PC-9 (cell line): ENCODE measurements around the gene SLK. TPM values are rescaled to one million over a fixed set of nuclear protein-coding genes. Genes with fewer than 3 reads are reported as not detected.

Experiments
- BruUV-seq: library from RNA; stranded (reverse); fragments of 400-500 nt; replicated peaks from 2 replicates; lab custom pipeline; 2021; lab: Mats Ljungman, UMichigan
- CTCF ChIA-PET: fragments of 300-600 bp; sonication (Branson Sonifier 250); formaldehyde crosslinking; loops from one replicate; lab custom pipeline; 2022; ENCODE audit warnings: antibody characterized with exemption; lab: Charles Lee
- POLR2A ChIA-PET: fragments of 300-600 bp; sonication (Branson Sonifier 250); formaldehyde crosslinking; loops from one replicate; lab custom pipeline; 2022; ENCODE audit warnings: antibody characterized with exemption; ENCODE audit not compliant: unreplicated experiment; lab: Charles Lee
- DNase-seq, 2 experiments: peaks; one replicate each; pipeline versions ENCODE4 v3.0.0 to v3.0.0-alpha.2; 2015 to 2022; ENCODE audit warnings: mixed read lengths in 1 of 2
- H2AFZ ChIP-seq: fragments of 200-600 bp; sonication (generic); 2 replicates; pipeline ENCODE4 v1.8.1; 2017; ENCODE audit warnings: antibody characterized with exemption
- H3F3A ChIP-seq: fragments of 200-600 bp; sonication (generic); 2 replicates; pipeline ENCODE4 v1.8.1; 2017; ENCODE audit warnings: antibody characterized with exemption, mild to moderate bottlenecking, low read depth; ENCODE audit not compliant: insufficient read depth
- H3K27ac ChIP-seq: fragments of 200-600 bp; sonication (generic); 2 replicates; pipeline ENCODE4 v1.6.1; 2016; ENCODE audit warnings: mixed run types
- H3K27me3 ChIP-seq: fragments of 200-600 bp; sonication (generic); 2 replicates; pipeline ENCODE4 v1.6.1; 2016; ENCODE audit warnings: low read depth, mixed run types; ENCODE audit not compliant: insufficient read depth
- H3K36me3 ChIP-seq: fragments of 200-600 bp; sonication (generic); 2 replicates; pipeline ENCODE4 v1.6.1; 2016; ENCODE audit warnings: low read depth, mixed run types
- H3K4me1 ChIP-seq: fragments of 200-600 bp; sonication (generic); replicated peaks from 2 replicates; pipeline ENCODE4 v1.6.1; 2016; ENCODE audit warnings: mixed run types; ENCODE audit not compliant: insufficient read depth
- H3K4me2 ChIP-seq: fragments of 200-600 bp; sonication (generic); 2 replicates; pipeline ENCODE4 v1.6.1; 2017; ENCODE audit warnings: mixed run types
- H3K4me3 ChIP-seq: fragments of 200-600 bp; sonication (generic); 2 replicates; pipeline ENCODE4 v1.6.1; 2016; ENCODE audit warnings: mixed run types
- H3K79me2 ChIP-seq: fragments of 200-600 bp; sonication (generic); 2 replicates; pipeline ENCODE4 v1.6.1; 2017; ENCODE audit warnings: low read depth, mixed run types
- H3K9me2 ChIP-seq: fragments of 200-600 bp; sonication (generic); 2 replicates; pipeline ENCODE4 v1.8.1; 2017; ENCODE audit warnings: mild to moderate bottlenecking; ENCODE audit not compliant: insufficient read depth
- H3K9me3 ChIP-seq: fragments of 200-600 bp; sonication (generic); 2 replicates; pipeline ENCODE4 v1.8.1; 2016; ENCODE audit warnings: low read depth; ENCODE audit not compliant: insufficient read depth
- H4K20me1 ChIP-seq: fragments of 200-600 bp; sonication (generic); 2 replicates; pipeline ENCODE4 v1.8.1; 2017; ENCODE audit not compliant: insufficient read depth
- CTCF ChIP-seq: fragments of 200-600 bp; sonication (generic); conservative IDR thresholded peaks from 2 replicates; pipeline ENCODE4 v1.6.1; 2017; ENCODE audit warnings: mixed run types, antibody characterized with exemption, mild to moderate bottlenecking, moderate library complexity
- EZH2 ChIP-seq: fragments of 200-600 bp; sonication (generic); IDR thresholded peaks from 2 replicates; pipeline ENCODE4 v1.8.0; 2017; ENCODE audit warnings: antibody characterized with exemption, low read depth
- intact Hi-C: fragments of 100-400 bp; cut with micrococcal nuclease; formaldehyde crosslinking; loops from one replicate; pipeline ENCODE4 v1.10.0; 2022; ENCODE audit not compliant: unreplicated experiment
- total RNA-seq: library from RNA; stranded (reverse); gene quantifications from 2 replicates; pipeline ENCODE4 v1.2.3, GENCODE V29; 2021

The SLK gene
- total RNA-seq, 1 experiment from 2014 or later, result 30.4 TPM

- Histone ChIP-seq H3K27ac (no peak overlapping the region), H3K4me3 (no peak overlapping the region), H2AFZ (no peak overlapping the region), H3K79me2 (no peaks in the 10 kb centered on the region), H3K9me2 (no peaks in the 10 kb centered on the region), H3F3A (no peaks in the 10 kb centered on the region), H4K20me1 (no peaks in the 10 kb centered on the region), H3K4me2 (no peak overlapping the region), H3K27me3 (no peaks in the 10 kb centered on the region), H3K36me3 (0 out of 2 replicates have a peak, but pooled peaks cover 4% of the 10 kb centered on the region), H3K4me1 (no peaks in the 10 kb centered on the region), H3K9me3 (no peaks in the 10 kb centered on the region)
- intact Hi-C loops, result loop anchor here (10.0 kb wide), 1 partner anchor 145 kb away; no protein-coding TSS in a partner anchor
- POLR2A ChIA-PET, result interaction anchor here (0.6 kb wide), 1 partner anchor 90 kb away, joined by 5 read pairs; no protein-coding TSS in a partner anchor
- DNase-seq, result no peak
- BruUV-seq, result no TSS peak
- no peak for TF ChIP-seq CTCF
- TF ChIP-seq EZH2, result no peak
- CTCF ChIA-PET, result interaction anchor here (0.6 kb wide), 1 partner anchor 246 kb away, joined by 3 read pairs; no protein-coding TSS in a partner anchor
Observed at GRCh38 chr10:104029521-104029860, 62.6 kb downstream of the SLK start.

- H3K9me3 ChIP-seq, result no peaks in the 10 kb centered on the region
- H3K4me3 ChIP-seq, result no peak overlapping the region
- POLR2A ChIA-PET, result no interaction called here
- no peaks in the 10 kb centered on the region for H3K9me2 ChIP-seq
- TF ChIP-seq EZH2 (no peak), CTCF (no peak)
- H3K27ac ChIP-seq, result no peak overlapping the region
- H3K36me3 ChIP-seq, result 0 out of 2 replicates have a peak, but pooled peaks cover 4% of the 10 kb centered on the region
- no peaks in the 10 kb centered on the region for H3K79me2 ChIP-seq
- no peaks in the 10 kb centered on the region for H3K27me3 ChIP-seq
- no peaks in the 10 kb centered on the region for H3K4me1 ChIP-seq
- no peaks in the 10 kb centered on the region for H4K20me1 ChIP-seq
- DNase-seq, result no peak
- no peak overlapping the region for H2AFZ ChIP-seq
- CTCF ChIA-PET, result no interaction called here
- H3K4me2 ChIP-seq, result no peak overlapping the region
- BruUV-seq, result no TSS peak
- H3F3A ChIP-seq, result no peaks in the 10 kb centered on the region
- intact Hi-C loops, result no loop called here
Observed at GRCh38 chr10:104031631-104032030, 64.7 kb downstream of the SLK start.

GRCh38 chr10:104032144-104032775 is 65.3 kb downstream of the SLK start:
- H3K9me2 ChIP-seq, result no peaks in the 10 kb centered on the region
- no peaks in the 10 kb centered on the region for H3K4me1 ChIP-seq
- H3K4me2 ChIP-seq, result no peak overlapping the region
- no peaks in the 10 kb centered on the region for H3K27me3 ChIP-seq
- no peaks in the 10 kb centered on the region for H3K9me3 ChIP-seq
- no TSS peak for BruUV-seq
- ChIA-PET CTCF (interaction anchor here (0.6 kb wide), 1 partner anchor 146 kb away, joined by 3 read pairs; no protein-coding TSS in a partner anchor), POLR2A (no interaction called here)
- no peak overlapping the region for H3K27ac ChIP-seq
- H3K79me2 ChIP-seq, result no peaks in the 10 kb centered on the region
- no peak overlapping the region for H2AFZ ChIP-seq
- H3K4me3 ChIP-seq, result no peak overlapping the region
- H3F3A ChIP-seq, result no peaks in the 10 kb centered on the region
- DNase-seq, result no peak
- 0 out of 2 replicates have a peak, but pooled peaks cover 4% of the 10 kb centered on the region for H3K36me3 ChIP-seq
- TF ChIP-seq EZH2 (no peak), CTCF (no peak)
- intact Hi-C loops, result no loop called here
- no peaks in the 10 kb centered on the region for H4K20me1 ChIP-seq
